Trophoblast cell (in vitro differentiated cells and primary cell): ENCODE data around the gene ZNF512B.
A peak's percentile ranks its signal among the peaks of the same experiment; 100 is the strongest.

Experiments
- DNase-seq, 2 donors: peaks; one replicate each; pipeline ENCODE4 v3.0.0-alpha.2; 2016
- H2AFZ ChIP-seq: 2 replicates; pipeline ENCODE4 v1.6.1; 2013; ENCODE audit warnings: low read length, moderate library complexity, mild to moderate bottlenecking; ENCODE audit not compliant: insufficient read depth, poor library complexity
- H2AK5ac ChIP-seq: 2 replicates; pipeline ENCODE4 v1.6.1; 2013; ENCODE audit warnings: mild to moderate bottlenecking, low read length
- H2BK120ac ChIP-seq: 2 replicates; pipeline ENCODE4 v1.6.1; 2013; ENCODE audit warnings: low read length, mild to moderate bottlenecking, moderate library complexity; ENCODE audit not compliant: insufficient read depth, poor library complexity
- H2BK12ac ChIP-seq: 2 replicates; pipeline ENCODE4 v1.6.1; 2013; ENCODE audit warnings: mild to moderate bottlenecking, low read length, moderate library complexity
- H2BK5ac ChIP-seq: 2 replicates; pipeline ENCODE4 v1.6.1; 2013; ENCODE audit warnings: low read length, low read depth, moderate library complexity, mild to moderate bottlenecking; ENCODE audit not compliant: poor library complexity
- H3K14ac ChIP-seq: 2 replicates; pipeline ENCODE4 v1.6.1; 2013; ENCODE audit warnings: mild to moderate bottlenecking, low read length
- H3K18ac ChIP-seq: 2 replicates; pipeline ENCODE4 v1.6.1; 2013; ENCODE audit warnings: mild to moderate bottlenecking, low read length
- H3K23ac ChIP-seq: 2 replicates; pipeline ENCODE4 v1.6.1; 2013; ENCODE audit warnings: low read length
- H3K27ac ChIP-seq: 2 replicates; pipeline ENCODE4 v1.5.1; 2013; ENCODE audit warnings: low read depth, mild to moderate bottlenecking, inconsistent platforms, low read length, moderate library complexity
- H3K27me3 ChIP-seq: 2 replicates; pipeline ENCODE4 v1.6.1; 2013; ENCODE audit warnings: inconsistent platforms, mild to moderate bottlenecking, low read length, moderate library complexity; ENCODE audit not compliant: insufficient read depth
- H3K36me3 ChIP-seq, 2 experiments: 1 replicate in 1 of 2; 2 replicates in 1 of 2; pipeline ENCODE4 v1.6.1; 2013; ENCODE audit warnings: low read length in 2 of 2, mild to moderate bottlenecking in 2 of 2, moderate library complexity in 1 of 2; ENCODE audit not compliant: insufficient read depth in 2 of 2, control insufficient read depth in 1 of 2
- H3K4ac ChIP-seq: 2 replicates; pipeline ENCODE4 v1.6.1; 2013; ENCODE audit warnings: low read depth, mild to moderate bottlenecking, low read length, moderate library complexity
- H3K4me1 ChIP-seq, 2 experiments: 1 replicate in 1 of 2; 2 replicates in 1 of 2; pipeline ENCODE4 v1.6.1; 2013; ENCODE audit warnings: low read length in 2 of 2, mild to moderate bottlenecking in 2 of 2, moderate library complexity in 1 of 2; ENCODE audit not compliant: insufficient read depth in 2 of 2, control insufficient read depth in 1 of 2
- H3K4me2 ChIP-seq: 2 replicates; pipeline ENCODE4 v1.6.1; 2013; ENCODE audit warnings: inconsistent platforms, mild to moderate bottlenecking, low read length, moderate library complexity
- H3K4me3 ChIP-seq: 2 replicates; pipeline ENCODE4 v1.5.1; 2013; ENCODE audit warnings: mild to moderate bottlenecking, low read depth, low read length, inconsistent platforms
- H3K79me1 ChIP-seq: one replicate; pipeline ENCODE4 v1.6.1; 2013; ENCODE audit warnings: low read length
- H3K79me2 ChIP-seq: 2 replicates; pipeline ENCODE4 v1.6.1; 2013; ENCODE audit warnings: low read length, mild to moderate bottlenecking; ENCODE audit not compliant: control insufficient read depth, insufficient read depth, poor library complexity
- H3K9ac ChIP-seq: 2 replicates; pipeline ENCODE4 v1.6.1; 2013; ENCODE audit warnings: mild to moderate bottlenecking, low read length
- H3K9me3 ChIP-seq: 2 replicates; pipeline ENCODE4 v1.6.1; 2013; ENCODE audit warnings: low read depth, mild to moderate bottlenecking, control low read depth, inconsistent platforms, low read length; ENCODE audit not compliant: insufficient read depth
- H4K12ac ChIP-seq: 2 replicates; pipeline ENCODE4 v1.6.1; 2013; ENCODE audit warnings: low read depth, mild to moderate bottlenecking, low read length, moderate library complexity
- H4K8ac ChIP-seq: 2 replicates; pipeline ENCODE4 v1.6.1; 2013; ENCODE audit warnings: low read depth, mild to moderate bottlenecking, low read length, moderate library complexity
- H4K91ac ChIP-seq: one replicate; pipeline ENCODE4 v1.6.1; 2013; ENCODE audit warnings: low read depth, mild to moderate bottlenecking, low read length, moderate library complexity
- WGBS: extraction: QIAGEN DNeasy Blood & Tissue Kit; methylation state at CpG from one replicate; pipeline ENCODE4 v1.1.7; 2013; ENCODE audit warnings: missing lambda C conversion rate; ENCODE audit not compliant: insufficient read length, insufficient coverage; ENCODE audit errors: extremely low coverage; 5-methylcytosine and 5-hydroxymethylcytosine counted together

Gene ZNF512B

GRCh38 chr20:63956664-63957003 lies 13.1 kb downstream of the ZNF512B start:
- H3K4me3 ChIP-seq = peak overlapping the region; percentile 63
- no CpG with 5 or more reads among the region's 15 CpGs for WGBS
- H2AFZ ChIP-seq = peak overlapping the region; percentile 53
- no peak overlapping the region for H2BK12ac ChIP-seq
- peak overlapping the region; percentile 48 for H4K91ac ChIP-seq
- H3K9ac ChIP-seq = no peak overlapping the region
- peaks cover 20% of the 10 kb centered on the region for H3K79me2 ChIP-seq
- H3K9me3 ChIP-seq = peaks cover under 1% of the 10 kb centered on the region
- H3K4me2 ChIP-seq = peak overlapping the region; percentile 92
- H3K4me1 ChIP-seq = peaks cover 18 to 23% of the 10 kb centered on the region in 2 experiments
- H2AK5ac ChIP-seq = no peak overlapping the region
- H3K4ac ChIP-seq = no peak overlapping the region
- peaks cover 10% of the 10 kb centered on the region for H3K79me1 ChIP-seq
- DNase-seq = no peak
- H3K14ac ChIP-seq = no peak overlapping the region
- H3K18ac ChIP-seq = no peak overlapping the region
- H2BK120ac ChIP-seq = no peak overlapping the region
- no peak overlapping the region for H2BK5ac ChIP-seq
- no peak overlapping the region for H3K23ac ChIP-seq
- H3K27ac ChIP-seq = no peak overlapping the region
- peaks cover 23 to 27% of the 10 kb centered on the region in 2 experiments for H3K36me3 ChIP-seq
- no peak overlapping the region for H4K8ac ChIP-seq
- H4K12ac ChIP-seq = no peak overlapping the region
- no peaks in the 10 kb centered on the region for H3K27me3 ChIP-seq

- Histone ChIP-seq H4K91ac (peak within 1 kb of the TSS; percentile 98), H4K12ac (peak within 1 kb of the TSS; percentile 89), H3K9me3 (no peaks in the 10 kb centered on the region), H2BK12ac (no peak within 1 kb of the TSS), H2BK5ac (peak within 1 kb of the TSS; percentile 77), H3K4me3 (peak within 1 kb of the TSS; percentile 93), H3K79me2 (peaks cover 20% of the 10 kb centered on the region), H3K79me1 (peaks cover 10% of the 10 kb centered on the region), H3K18ac (peak within 1 kb of the TSS; percentile 96), H3K4ac (peak within 1 kb of the TSS; percentile 66), H3K27ac (peak within 1 kb of the TSS; percentile 14), H4K8ac (peak within 1 kb of the TSS; percentile 84), H2BK120ac (peak within 1 kb of the TSS; percentile 85), H3K14ac (peak within 1 kb of the TSS; percentile 64), H3K4me1 (peaks cover 18 to 23% of the 10 kb centered on the region in 2 experiments), H3K27me3 (no peaks in the 10 kb centered on the region), H2AK5ac (peak within 1 kb of the TSS; percentile 85), H3K9ac (peak within 1 kb of the TSS; percentile 96), H3K23ac (no peak within 1 kb of the TSS), H3K36me3 (peaks cover 17 to 21% of the 10 kb centered on the region in 2 experiments), H3K4me2 (peak within 1 kb of the TSS; percentile 92), H2AFZ (peak within 1 kb of the TSS; percentile 82)
- WGBS = no CpG with 5 or more reads among the region's 105 CpGs
- peak; percentile 83 to 84 for DNase-seq
These were observed 13.7 kb downstream of the ZNF512B start, which contains the start of gene UCKL1 for GRCh38 chr20:63955827-63956663. UCKL1 (minus strand) TSS chr20:63956416; CDS start chr20:63956372, 44 bp downstream.

GRCh38 chr20:63955281-63955826 lies 14.4 kb downstream of the ZNF512B start:
- peak overlapping the region; percentile 66 for H3K4ac ChIP-seq

GRCh38 chr20:63953764-63954429 lies 15.8 kb downstream of the ZNF512B start:
- H3K79me1 ChIP-seq = peaks cover 10% of the 10 kb centered on the region
- H3K18ac ChIP-seq = peak overlapping the region; percentile 25
- H3K4ac ChIP-seq = peak overlapping the region; percentile 66
- WGBS = no CpG with 5 or more reads among the region's 13 CpGs
- no peak overlapping the region for H3K14ac ChIP-seq
- no peak overlapping the region for H2BK12ac ChIP-seq
- no peak overlapping the region for H4K91ac ChIP-seq
- H2AFZ ChIP-seq = no peak overlapping the region
- H3K27me3 ChIP-seq = no peaks in the 10 kb centered on the region
- H3K9me3 ChIP-seq = no peaks in the 10 kb centered on the region
- H3K9ac ChIP-seq = no peak overlapping the region
- no peak overlapping the region for H3K4me3 ChIP-seq
- H3K23ac ChIP-seq = no peak overlapping the region
- H2BK5ac ChIP-seq = no peak overlapping the region
- no peak overlapping the region for H4K8ac ChIP-seq
- no peak overlapping the region for H2BK120ac ChIP-seq
- no peak overlapping the region for H3K27ac ChIP-seq
- peaks cover 22% of the 10 kb centered on the region for H3K79me2 ChIP-seq
- peaks cover 26 to 32% of the 10 kb centered on the region in 2 experiments for H3K4me1 ChIP-seq
- DNase-seq = no peak
- peaks cover 15 to 17% of the 10 kb centered on the region in 2 experiments for H3K36me3 ChIP-seq
- H2AK5ac ChIP-seq = no peak overlapping the region
- H3K4me2 ChIP-seq = no peak overlapping the region
- H4K12ac ChIP-seq = no peak overlapping the region

More at GRCh38 chr20:63955281-63955826, 14.4 kb downstream of the ZNF512B start:
- H3K14ac ChIP-seq = peak overlapping the region; percentile 64
- peaks cover 22% of the 10 kb centered on the region for H3K79me2 ChIP-seq
- H3K18ac ChIP-seq = peak overlapping the region; percentile 96
- peak overlapping the region; percentile 85 for H2AK5ac ChIP-seq
- H3K9ac ChIP-seq = peak overlapping the region; percentile 96
- peak overlapping the region; percentile 85 for H2BK120ac ChIP-seq
- H3K27ac ChIP-seq = no peak overlapping the region
- peaks cover 22 to 23% of the 10 kb centered on the region in 2 experiments for H3K36me3 ChIP-seq
- H3K27me3 ChIP-seq = no peaks in the 10 kb centered on the region
- peak overlapping the region; percentile 84 for H4K8ac ChIP-seq
- WGBS = no CpG with 5 or more reads among the region's 31 CpGs
- peak overlapping the region; percentile 93 for H3K4me3 ChIP-seq
- H2BK5ac ChIP-seq = peak overlapping the region; percentile 77
- H4K91ac ChIP-seq = peak overlapping the region; percentile 98
- no peak overlapping the region for H2BK12ac ChIP-seq
- peak overlapping the region; percentile 89 for H4K12ac ChIP-seq
- H3K4me1 ChIP-seq = peaks cover 18 to 23% of the 10 kb centered on the region in 2 experiments
- DNase-seq = peak in 1 of 2 donors; percentile 41
- H3K23ac ChIP-seq = no peak overlapping the region
- peaks cover 10% of the 10 kb centered on the region for H3K79me1 ChIP-seq
- no peaks in the 10 kb centered on the region for H3K9me3 ChIP-seq
- peak overlapping the region; percentile 92 for H3K4me2 ChIP-seq
- H2AFZ ChIP-seq = peak overlapping the region; percentile 82
